ENCODE measurements around the gene TMCC2.

Gene TMCC2

DNA sequence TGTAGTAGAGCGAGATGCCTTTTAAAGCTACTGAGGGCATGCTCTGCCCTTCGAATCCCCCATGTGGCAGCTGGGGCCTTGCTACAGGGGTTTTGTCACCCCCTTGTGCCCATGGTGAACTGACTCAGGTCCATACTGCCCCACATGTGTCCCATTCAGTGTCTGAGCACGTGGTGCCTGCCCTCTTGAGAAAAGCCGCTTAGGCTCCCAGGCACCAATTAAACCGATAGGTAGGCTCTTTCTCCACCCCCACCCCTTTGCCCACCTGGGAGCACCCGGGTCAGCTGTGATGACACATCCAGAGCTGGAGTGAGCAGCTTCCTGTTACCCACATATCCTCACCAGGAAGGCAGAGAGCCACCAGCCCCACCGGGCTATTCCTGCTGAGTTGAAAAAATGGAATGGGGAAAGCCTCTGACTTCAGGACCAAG, 30.5 kb downstream of the TMCC2 start:
- in situ Hi-C loops (cut with HindIII; ENCODE audit: low sequenced_read_pairs), result no loop called here

DNA sequence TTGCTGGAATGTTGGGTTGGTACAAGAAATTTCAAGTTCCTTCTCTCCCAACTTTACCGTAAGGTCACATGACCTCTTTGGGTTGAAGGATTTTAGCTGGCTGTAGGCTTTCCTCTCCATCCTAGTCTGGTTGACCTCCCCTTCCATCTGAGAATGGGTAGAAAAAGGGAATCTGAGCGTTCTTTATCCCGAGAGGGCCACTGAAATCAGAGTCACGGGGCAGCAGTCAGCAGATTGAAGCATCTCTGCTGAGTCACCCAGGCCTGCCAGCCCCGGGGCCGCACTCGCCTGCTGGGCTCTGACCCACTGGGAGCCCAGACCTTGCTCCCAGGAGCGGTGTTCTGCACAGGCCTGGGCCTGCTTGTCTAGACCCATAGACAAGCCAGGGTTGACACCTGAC, 31.0 kb downstream of the TMCC2 start:
- in situ Hi-C loops (cut with HindIII; ENCODE audit: low sequenced_read_pairs), result no loop called here

DNA sequence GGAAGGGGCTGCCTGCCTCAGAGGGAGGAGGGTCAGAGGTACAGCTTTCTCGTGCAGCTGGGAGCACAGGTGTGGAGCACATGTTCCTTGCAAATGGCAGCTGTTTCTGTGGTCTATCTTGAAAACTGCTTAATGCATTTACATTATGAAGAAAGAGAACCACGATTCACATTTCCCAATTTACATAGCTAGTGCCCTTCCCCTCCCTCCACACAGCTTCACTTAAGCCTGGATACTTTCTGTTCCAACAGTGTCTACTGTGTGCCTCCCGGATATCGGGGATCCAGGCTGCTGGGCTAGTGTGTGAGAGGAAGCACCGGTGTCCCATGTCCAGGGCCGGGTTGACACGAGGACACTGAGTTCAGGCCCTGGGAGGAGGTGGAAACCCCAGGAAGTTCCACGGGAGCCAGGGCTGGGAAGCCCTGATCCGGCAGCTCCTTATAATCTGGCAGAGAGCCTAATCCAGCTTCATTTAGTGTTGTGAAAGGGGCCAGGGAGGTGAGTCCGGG, 31.6 kb downstream of the TMCC2 start:
- in situ Hi-C loops (cut with HindIII; ENCODE audit: low sequenced_read_pairs), result no loop called here

DNA sequence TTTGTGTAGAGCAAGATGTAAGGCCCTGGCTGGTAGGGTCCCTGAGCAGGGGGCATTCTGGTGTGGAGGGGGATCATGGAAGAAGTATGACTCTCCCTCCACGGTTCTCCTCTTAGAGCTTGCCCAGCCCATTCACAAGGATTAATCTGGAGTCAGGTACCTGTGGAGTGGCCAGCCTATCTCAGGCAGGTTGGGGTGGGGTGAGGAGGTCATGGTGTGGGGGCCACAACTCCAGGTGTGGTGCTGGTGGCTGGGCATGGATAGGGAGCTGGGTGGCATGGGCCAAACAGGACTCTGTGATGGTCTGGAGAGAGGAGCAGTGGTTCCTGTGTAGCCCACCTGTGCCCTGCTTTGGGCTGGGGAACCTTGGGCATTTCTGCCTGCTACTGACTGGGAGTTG, 32.3 kb downstream of the TMCC2 start:
- in situ Hi-C loops (cut with HindIII; ENCODE audit: low sequenced_read_pairs), result no loop called here

DNA sequence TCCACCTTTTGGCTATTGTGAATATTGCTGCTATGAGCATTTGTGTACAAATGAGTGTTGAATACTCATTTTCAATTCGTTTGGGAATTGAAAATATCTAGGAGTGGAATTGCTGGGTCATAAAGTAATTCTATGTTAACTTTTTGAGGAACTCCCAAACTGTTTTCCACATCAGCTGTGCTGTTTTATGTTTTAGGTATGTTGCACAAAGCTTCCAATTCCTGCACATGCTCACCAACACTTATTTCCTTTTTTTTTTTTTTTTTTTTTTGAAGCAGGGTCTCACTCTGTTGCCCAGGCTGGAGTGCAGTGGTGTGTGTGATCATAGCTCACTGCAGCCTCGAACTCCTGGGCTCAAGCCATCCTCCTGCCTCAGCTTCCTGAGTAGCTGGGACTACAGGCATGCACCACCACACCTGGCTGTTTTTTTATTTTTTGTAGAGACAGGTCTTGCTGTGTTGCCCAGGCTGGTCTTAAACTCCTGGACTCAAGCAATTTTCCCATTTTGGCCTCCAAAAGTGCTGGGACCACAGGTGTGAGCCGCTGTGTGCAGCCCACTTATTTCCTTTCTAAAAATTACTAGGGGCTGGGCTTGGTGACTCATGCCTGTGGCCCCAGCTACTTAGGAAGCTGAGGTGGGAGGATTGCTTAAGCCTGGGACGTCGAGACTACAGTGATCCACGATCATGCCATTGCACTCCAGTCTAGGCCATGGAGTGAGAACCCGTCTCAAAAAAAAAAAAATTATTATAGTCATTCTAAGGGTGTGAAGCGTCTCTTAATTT, 33.4 kb downstream of the TMCC2 start:
- in situ Hi-C loops (cut with HindIII; ENCODE audit: low sequenced_read_pairs), result no loop called here

DNA sequence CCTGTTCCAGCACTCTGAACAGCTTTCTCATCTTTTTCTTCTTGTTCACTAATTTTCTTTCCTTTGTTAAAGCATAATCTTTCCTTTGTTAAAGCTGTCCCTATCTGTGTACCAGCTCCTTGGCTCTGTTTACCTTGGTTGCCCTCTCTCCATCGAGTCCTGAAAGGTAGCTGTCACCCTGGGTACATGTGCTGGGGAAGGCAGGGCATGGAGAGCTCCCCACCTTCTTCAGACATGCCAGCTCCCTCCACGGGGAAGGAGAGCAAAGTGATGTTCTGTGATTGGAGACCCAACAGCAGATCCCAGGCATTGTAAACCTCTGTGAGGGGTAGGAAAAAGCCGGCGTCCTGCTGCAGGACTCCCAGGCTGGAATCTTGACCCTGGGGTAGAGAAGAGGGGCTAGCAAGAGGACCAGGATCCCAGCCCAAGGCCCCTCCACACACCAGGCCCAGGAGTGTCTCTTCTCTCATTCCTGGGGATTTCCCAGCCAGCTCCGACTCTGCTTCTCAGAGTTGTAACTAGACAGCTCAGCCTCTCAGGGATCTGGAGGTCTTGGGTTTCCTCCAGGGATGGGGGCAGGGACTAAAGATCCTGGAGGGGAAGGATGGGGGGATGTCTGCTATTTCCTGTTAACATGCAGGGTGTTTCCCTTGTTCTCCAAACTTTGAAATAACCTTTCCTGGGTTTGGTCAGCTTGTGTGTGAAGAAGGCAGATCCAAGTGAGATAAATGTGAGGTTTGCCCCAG, 34.4 kb downstream of the TMCC2 start:
- in situ Hi-C loops (cut with HindIII; ENCODE audit: low sequenced_read_pairs), result no loop called here

DNA sequence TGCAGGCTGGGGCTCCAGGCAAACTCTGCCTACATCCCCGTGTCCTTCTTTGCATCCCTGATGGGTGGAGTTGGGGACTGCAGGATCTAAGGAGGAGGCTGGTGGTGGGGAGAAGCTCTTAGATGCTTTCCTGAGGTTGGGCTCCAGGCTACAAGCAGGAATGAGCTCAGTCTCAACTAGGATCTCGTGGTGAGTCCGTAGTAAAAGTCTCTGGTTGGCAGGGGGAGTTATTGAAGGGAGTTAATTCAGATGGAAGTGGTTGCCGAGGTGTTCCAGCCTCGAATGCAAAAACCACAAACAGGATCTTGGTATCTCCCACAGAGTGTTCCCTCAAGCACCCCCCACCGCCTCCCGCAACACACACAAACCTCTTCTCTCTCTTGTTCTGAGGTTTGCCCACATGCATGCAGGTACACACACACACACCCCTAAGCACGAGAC, 35.0 kb downstream of the TMCC2 start:
- in situ Hi-C loops (cut with HindIII; ENCODE audit: low sequenced_read_pairs), result no loop called here

DNA sequence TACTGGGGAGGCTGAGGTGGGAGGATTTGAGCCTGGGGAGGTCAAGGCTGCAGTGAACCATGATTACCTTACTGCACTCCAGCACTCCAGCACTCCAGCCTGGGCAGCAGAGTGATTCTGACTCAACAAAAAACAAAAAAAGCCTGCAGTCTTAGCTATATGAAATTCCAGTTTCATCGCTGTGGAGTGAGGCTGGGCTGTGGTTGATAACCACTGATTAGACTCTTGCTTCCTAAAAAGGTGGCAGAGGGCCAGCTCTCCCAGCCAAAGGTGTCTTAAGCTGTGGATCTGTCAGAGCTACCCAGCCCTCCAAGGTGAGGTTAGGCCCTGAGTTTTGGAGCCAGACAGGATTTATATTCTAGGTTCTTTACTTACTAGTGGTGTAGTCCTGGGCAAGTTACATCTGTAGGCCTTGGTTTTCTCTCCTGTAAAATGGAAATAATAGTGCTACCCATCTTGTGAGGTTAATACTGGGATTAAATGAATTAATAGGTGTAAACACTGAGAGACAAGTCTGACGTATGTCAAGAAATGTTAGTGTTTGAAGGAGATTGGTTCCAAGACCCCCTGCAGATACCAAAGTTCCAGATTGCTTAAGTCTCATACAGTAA, 35.9 kb downstream of the TMCC2 start:
- in situ Hi-C loops (cut with HindIII; ENCODE audit: low sequenced_read_pairs), result no loop called here

DNA sequence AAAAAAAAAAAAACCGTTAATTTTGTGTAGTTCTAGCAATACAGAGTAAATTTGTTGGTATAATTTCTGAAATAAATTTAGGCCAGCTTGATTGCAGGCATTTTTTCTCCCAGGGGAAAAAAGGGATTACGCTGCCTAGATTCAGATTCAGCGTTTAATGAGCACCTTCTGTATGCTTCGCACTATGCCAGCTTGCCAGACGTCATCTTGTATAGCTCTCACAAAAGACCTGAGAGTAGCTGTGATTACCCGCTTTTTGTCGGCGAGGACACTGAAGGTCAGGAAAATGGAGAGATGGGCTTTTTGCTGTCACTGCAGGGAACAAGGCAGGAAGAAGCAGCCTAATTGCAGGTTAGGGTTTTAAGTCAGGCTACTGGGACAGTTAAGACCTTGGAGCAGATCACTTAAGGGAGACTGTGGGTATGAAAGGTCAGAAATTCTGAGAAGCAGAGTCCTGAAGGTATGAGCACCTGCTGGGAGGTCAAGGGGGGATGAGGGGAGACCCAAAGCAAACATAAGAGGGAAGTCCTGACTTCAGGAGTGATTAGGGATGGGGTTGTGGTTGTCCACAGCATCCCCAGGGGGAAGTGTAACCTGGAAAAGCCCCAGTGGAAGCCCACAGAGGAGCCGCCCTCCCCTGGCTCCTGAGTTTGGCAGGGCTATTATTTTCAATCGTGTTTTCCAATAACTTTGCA, 39.0 kb downstream of the TMCC2 start:
- in situ Hi-C loops (cut with HindIII; ENCODE audit: low sequenced_read_pairs), result no loop called here

DNA sequence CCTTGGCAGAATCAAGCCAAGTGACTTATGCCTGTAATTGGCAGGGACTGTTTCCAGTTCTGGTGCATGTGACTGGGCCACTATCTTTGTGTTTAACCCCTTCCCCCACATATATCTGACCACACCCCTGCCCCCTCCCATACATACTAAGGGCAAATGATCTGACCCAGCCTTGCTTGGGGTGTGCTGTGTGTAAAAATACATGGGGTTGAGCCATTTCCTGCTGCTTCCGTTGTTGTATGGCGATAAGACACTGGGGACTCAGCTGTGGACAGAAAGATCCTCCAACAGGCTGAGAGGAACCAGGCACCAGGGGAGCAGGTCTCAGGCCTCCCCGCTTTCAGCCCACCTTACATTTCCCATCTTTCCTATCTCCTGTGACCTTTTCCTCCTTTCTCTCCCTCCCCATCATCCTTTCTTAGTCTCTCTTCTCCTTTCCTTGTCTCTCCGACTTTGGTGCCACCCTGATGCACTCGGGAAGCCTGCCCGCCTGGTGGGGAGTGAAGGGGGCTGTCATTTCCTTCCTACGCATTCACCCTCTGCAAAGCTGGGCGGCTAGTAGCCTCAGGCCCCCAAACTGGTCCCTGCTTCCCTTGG, 39.7 kb downstream of the TMCC2 start:
- in situ Hi-C loops (cut with HindIII; ENCODE audit: low sequenced_read_pairs), result no loop called here

DNA sequence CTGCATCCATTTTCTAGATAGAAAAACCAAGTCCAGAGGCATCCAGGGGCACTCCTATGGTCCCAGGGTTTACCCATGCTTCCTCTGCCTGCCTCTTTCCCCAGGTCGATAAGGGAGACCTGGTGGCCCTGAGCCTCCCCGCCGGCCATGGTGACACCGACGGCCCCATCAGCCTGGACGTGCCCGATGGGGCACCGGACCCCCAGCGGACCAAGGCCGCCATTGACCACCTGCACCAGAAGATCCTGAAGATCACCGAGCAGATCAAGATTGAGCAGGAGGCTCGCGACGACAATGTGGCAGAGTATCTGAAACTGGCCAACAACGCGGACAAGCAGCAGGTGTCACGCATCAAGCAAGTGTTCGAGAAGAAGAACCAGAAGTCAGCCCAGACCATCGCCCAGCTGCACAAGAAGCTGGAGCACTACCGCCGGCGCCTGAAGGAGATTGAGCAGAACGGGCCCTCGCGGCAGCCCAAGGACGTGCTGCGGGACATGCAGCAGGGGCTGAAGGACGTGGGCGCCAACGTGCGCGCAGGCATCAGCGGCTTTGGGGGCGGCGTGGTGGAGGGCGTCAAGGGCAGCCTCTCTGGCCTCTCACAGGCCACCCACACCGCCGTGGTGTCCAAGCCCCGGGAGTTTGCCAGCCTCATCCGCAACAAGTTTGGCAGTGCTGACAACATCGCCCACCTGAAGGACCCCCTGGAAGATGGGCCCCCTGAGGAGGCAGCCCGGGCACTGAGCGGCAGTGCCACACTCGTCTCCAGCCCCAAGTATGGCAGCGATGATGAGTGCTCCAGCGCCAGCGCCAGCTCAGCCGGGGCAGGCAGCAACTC, 41.3 kb downstream of the TMCC2 start:
- in situ Hi-C loops (cut with HindIII; ENCODE audit: low sequenced_read_pairs), result no loop called here

DNA sequence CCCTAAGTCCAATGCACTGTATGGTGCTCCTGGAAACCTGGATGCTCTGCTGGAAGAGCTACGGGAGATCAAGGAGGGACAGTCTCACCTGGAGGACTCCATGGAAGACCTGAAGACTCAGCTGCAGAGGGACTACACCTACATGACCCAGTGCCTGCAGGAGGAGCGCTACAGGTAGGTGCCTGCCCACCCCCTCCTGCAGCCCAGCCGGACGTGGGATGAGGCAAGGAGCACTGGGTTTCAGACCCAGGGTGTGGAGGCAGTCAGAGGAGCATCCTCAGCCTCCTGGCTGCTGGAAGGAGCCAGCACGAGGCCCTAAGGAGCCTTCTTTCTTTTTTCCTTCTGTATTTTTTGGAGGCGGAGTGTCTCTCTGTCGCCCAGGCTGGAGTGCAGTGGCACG, 42.0 kb downstream of the TMCC2 start:
- in situ Hi-C loops (cut with HindIII; ENCODE audit: low sequenced_read_pairs), result no loop called here

DNA sequence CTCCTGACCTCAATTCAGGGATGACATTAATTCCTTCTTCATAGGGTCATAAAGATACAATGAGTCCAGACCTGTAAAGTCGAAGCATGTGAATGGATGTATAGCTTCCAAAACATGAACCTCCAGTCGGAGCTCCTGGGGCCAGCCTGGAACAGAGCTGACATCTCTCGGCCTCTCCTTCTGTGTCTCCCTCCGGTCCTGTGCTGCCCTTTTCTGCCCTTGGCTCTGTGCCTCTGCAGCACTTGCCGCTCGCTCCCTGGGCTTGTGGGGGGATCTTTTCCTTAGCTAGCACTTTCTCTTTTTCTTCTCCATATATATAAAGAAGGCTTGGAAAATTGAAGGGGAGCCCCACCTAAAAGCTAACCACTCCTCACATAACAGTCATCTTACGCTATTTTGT, 42.5 kb downstream of the TMCC2 start:
- in situ Hi-C loops (cut with HindIII; ENCODE audit: low sequenced_read_pairs), result no loop called here

DNA sequence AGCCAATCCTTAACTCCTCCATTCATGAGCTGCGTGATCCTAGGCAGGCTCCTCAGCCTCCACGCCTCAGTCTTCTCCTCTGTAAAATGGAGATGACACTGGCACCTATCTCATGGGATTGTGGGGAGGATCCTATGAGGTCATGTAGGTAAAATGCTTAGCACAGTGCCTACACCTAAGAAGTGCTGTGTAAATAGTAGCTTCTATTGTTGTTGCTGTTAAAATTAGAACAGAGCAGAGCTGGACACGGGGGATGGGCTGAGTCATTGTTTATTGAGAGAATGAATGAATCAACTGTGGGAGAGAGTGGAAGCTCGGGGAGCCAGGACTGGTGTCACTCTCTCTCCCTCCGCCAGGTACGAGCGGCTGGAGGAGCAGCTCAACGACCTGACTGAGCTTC, 43.0 kb downstream of the TMCC2 start:
- in situ Hi-C loops (cut with HindIII; ENCODE audit: low sequenced_read_pairs), result no loop called here

DNA sequence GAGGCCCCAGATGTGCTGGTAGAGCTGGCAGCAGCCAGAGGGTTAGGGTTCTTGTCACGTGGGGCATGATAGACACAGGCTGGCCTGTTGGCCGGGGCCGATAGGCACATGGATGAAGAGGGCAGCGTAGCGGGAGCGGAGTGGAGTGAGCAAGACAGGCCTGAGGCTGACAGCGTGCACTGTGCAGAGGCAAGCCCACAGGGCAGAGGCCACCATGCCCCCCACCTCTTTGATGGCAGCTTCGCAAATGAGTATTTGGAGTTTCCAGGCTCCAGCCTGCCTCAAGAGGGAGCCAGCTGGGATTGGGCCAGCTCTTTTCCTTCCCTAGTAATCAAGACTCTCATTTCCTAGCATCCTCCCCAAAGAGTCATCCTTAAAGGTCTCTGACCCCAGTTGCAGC, 43.5 kb downstream of the TMCC2 start:
- in situ Hi-C loops (cut with HindIII; ENCODE audit: low sequenced_read_pairs), result no loop called here

DNA sequence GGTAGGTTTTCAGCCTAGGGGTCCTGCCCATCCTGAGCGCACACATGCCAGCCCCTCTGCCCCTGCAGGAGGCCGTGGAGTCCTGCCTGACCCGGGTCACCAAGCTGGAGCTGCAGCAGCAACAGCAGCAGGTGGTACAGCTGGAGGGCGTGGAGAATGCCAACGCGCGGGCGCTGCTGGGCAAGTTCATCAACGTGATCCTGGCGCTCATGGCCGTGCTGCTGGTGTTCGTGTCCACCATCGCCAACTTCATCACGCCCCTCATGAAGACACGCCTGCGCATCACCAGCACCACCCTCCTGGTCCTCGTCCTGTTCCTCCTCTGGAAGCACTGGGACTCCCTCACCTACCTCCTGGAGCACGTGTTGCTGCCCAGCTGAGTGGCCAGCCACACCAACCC, 44.0 kb downstream of the TMCC2 start:
- in situ Hi-C loops (cut with HindIII; ENCODE audit: low sequenced_read_pairs), result no loop called here

DNA sequence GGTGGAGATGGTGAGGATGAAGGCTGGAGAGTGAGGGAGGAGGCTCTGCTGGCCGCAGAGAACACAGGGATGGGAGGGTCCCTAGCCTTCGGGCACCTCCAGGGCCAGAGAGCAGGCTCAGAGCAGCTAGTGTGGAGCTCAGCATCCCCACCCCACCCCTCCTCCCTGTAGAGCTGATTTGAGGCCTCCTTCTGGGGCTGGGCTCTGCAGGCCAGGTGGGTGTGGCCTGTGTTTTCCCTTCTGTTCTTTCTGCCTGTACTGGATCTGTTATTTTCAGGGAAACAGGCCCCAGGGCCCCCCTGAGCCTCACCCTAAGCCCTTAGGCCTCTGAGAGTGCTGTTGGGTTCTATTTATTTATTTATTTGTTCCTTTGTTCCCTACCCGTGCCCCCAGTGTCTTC, 44.8 kb downstream of the TMCC2 start:
- in situ Hi-C loops (cut with HindIII; ENCODE audit: low sequenced_read_pairs), result no loop called here

DNA sequence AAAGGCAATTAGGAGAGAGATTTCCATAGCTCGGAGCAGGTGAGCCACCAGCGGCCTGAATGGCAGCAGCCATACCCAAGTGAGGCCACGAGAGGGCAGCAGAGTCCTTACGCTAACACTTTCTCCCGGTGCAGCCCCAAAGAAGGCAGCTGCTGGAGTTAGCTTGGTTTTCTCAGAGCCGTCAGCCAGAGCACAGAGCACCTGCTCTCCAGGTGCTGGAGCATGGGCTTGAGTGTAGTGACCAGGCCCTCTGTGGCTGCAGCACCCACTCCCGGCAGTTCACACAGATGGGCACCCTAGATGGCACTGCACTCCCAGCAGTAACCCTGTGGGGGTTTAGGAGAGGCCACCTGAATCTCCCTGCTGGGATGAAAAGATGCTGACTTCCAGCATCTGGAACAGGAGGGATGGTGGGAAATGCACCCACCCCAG, 45.8 kb downstream of the TMCC2 start:
- in situ Hi-C loops (cut with HindIII; ENCODE audit: low sequenced_read_pairs), result no loop called here

DNA sequence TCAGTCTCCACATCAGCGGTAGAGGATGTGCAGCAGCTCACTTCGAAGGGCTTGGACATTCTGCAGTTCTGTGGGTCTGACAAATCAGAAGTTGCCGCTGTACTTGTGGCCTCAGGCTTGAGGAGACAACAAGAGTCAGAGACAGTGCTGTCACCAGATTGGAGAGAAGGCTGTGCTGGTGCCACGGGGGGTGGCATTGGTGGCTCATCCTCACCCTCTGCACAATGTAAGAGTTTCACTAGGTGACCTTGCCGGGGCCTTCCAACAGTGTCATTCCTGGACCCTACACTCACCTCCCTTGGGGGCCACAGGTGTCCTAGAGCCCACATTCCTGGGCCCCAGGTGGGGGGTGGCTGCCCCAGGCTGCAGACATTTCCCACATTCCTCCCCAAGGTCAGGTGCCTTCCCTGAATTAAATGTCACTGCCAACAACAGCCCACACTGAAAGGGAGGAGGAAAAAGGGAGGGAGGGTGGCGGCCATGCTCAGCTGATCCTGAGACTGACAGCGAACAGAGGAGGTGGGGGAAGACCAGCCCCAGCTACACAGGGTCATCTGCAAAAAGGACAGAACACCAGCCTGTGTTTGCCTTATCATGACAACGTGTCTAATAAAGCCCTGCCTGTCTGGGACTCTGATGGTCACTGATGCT, 46.4 kb downstream of the TMCC2 start:
- in situ Hi-C loops (cut with HindIII; ENCODE audit: low sequenced_read_pairs), result no loop called here

Measured in endothelial cell of hepatic sinusoid (primary cell).